CD4-positive, alpha-beta T cell (primary cell): ENCODE data around the gene ADARB2. TPM values are rescaled to one million over a fixed set of nuclear protein-coding genes. Genes with fewer than 3 reads are reported as not detected.

ENCODE experiments used
- ATAC-seq: fragments of 200-7000 bp; cut with Tn5 transposase; one replicate; pipeline ENCODE4 v1.10.0; 2022; ENCODE audit warnings: mild to moderate bottlenecking; ENCODE audit not compliant: poor library complexity
- CTCF ChIA-PET: fragments of 350-600 bp; sonication (Branson Sonifier 250); formaldehyde crosslinking; loops from one replicate; lab custom pipeline; 2021; ENCODE audit warnings: antibody characterized with exemption, inconsistent platforms; lab: Charles Lee
- POLR2A ChIA-PET: fragments of 350-600 bp; sonication (Branson Sonifier 250); formaldehyde crosslinking; loops from one replicate; lab custom pipeline; 2021; ENCODE audit warnings: antibody characterized with exemption, inconsistent platforms; lab: Charles Lee
- DNase-seq, 14 experiments: peaks; one replicate each; pipeline ENCODE4 v3.0.0-alpha.2; 2013 to 2020; ENCODE audit warnings: mixed read lengths in 2 of 14
- H3K27ac ChIP-seq, 2 donors: one replicate each; pipeline versions ENCODE4 v1.5.1 to v1.7.0; 2013; ENCODE audit warnings: low read length in 2 of 2, low read depth in 1 of 2, mild to moderate bottlenecking in 1 of 2
- H3K27me3 ChIP-seq, 2 experiments: 1 replicate in 1 of 2; 2 replicates in 1 of 2; pipeline versions ENCODE4 v1.6.1 to v1.7.0; 2013; ENCODE audit warnings: low read length in 2 of 2, control low read depth in 1 of 2, mild to moderate bottlenecking in 1 of 2, moderate library complexity in 1 of 2; ENCODE audit not compliant: insufficient read depth in 2 of 2, control insufficient read depth in 1 of 2
- H3K36me3 ChIP-seq: one replicate; pipeline ENCODE4 v1.6.1; 2013; ENCODE audit warnings: low read length, control low read depth; ENCODE audit not compliant: insufficient read depth
- H3K4me1 ChIP-seq: one replicate; pipeline ENCODE4 v1.6.1; 2013; ENCODE audit warnings: low read length, control low read depth; ENCODE audit not compliant: insufficient read depth
- H3K4me3 ChIP-seq: one replicate; pipeline ENCODE4 v1.5.1; 2013; ENCODE audit warnings: mild to moderate bottlenecking, low read length, moderate library complexity
- H3K9me3 ChIP-seq, 2 experiments: 1 replicate in 1 of 2; 2 replicates in 1 of 2; pipeline versions ENCODE4 v1.6.1 to v1.7.0; 2013; ENCODE audit warnings: low read length in 2 of 2, mild to moderate bottlenecking in 2 of 2, control low read depth in 1 of 2, moderate library complexity in 1 of 2; ENCODE audit not compliant: control insufficient read depth in 1 of 2, insufficient read depth in 1 of 2
- H3K27ac Mint-ChIP-seq: one replicate; pipeline ENCODE4 v1.8.0; 2020; ENCODE audit warnings: mixed read lengths
- H3K27me3 Mint-ChIP-seq: one replicate; pipeline ENCODE4 v1.8.0; 2021; ENCODE audit warnings: mixed read lengths
- H3K36me3 Mint-ChIP-seq: one replicate; pipeline ENCODE4 v1.8.0; 2021; ENCODE audit warnings: low read depth, mixed read lengths
- H3K4me1 Mint-ChIP-seq: one replicate; pipeline ENCODE4 v1.8.0; 2021; ENCODE audit warnings: low read depth, mixed read lengths
- H3K4me3 Mint-ChIP-seq: one replicate; pipeline ENCODE4 v1.8.0; 2020; ENCODE audit warnings: mild to moderate bottlenecking, mixed read lengths
- H3K9me3 Mint-ChIP-seq: one replicate; pipeline ENCODE4 v1.8.0; 2020; ENCODE audit warnings: mixed read lengths
- intact Hi-C, 2 experiments: fragments of 100-400 bp; cut with DNase I in 1 of 2; cut with micrococcal nuclease in 1 of 2; formaldehyde crosslinking; loops; one replicate each; pipeline versions ENCODE4 v1.15.1 to v1.9.0; 2023 to 2025; cut with DNase I, micrococcal nuclease
- total RNA-seq, 174 experiments: library from RNA in 2 of 174; stranded (reverse) in 2 of 174; gene quantifications; one replicate each; pipeline ENCODE4 v1.2.3 and lab custom pipeline; 2021 to 2026
- TF ChIP-seq, protein P1 (sequence below): fragments of 200-600 bp; IDR thresholded peaks from one replicate; pipeline ENCODE4 v1.8.0; 2022; ENCODE audit warnings: antibody characterized with exemption, mild to moderate bottlenecking

The ADARB2 gene
- total RNA-seq, 2 experiments from 2014 or later = 0.14 TPM; not detected in 1

DNA sequence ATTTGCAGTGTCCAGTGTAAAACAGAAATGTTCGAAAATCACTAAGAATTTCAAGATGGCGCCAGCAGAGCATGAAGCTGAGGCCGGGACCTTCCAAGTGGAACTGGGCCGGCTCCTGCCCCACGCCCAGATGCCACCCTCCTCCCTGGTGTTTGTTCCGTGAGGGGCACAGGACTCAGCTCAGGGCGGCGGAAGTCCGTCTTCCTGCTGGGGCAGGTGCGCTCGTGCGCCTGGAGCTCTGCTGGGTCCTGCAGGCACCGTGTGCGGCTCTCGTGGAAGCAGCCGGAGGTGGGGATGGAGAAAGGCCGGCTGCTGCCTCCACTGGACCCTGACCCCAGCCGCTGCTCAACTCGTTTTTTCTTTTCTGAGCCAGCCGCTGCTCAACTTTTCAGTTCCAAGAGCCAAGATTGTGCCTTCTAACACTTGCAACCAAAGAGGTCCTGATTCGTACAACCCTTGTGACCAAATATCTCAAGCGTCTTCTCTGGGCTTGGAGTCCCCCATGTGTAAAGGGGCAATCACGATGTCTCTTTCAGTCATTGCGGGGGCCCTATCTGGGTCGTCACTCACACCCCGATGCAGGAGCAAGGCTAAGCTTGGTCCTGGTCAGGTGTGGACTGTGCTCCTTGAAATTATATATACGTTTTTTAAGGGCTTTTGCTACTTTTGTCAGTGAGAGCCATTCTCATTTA is 334.4 kb downstream of the ADARB2 start:
- Mint-ChIP-seq H3K4me1 (no peaks in the 10 kb centered on the region), H3K4me3 (no peak overlapping the region), H3K27ac (no peak overlapping the region), H3K9me3 (no peaks in the 10 kb centered on the region), H3K36me3 (no peaks in the 10 kb centered on the region), H3K27me3 (peaks cover 15% of the 10 kb centered on the region)
- POLR2A ChIA-PET = no interaction called here
- no peaks in the 10 kb centered on the region for H3K4me1 ChIP-seq
- no peak for DNase-seq
- H3K36me3 ChIP-seq = no peaks in the 10 kb centered on the region
- H3K9me3 ChIP-seq = peaks cover 0 to 8% of the 10 kb centered on the region in 2 experiments
- no peaks in the 10 kb centered on the region for H3K27me3 ChIP-seq
- H3K4me3 ChIP-seq = no peak overlapping the region
- ATAC-seq = no peak
- CTCF ChIA-PET = no interaction called here
- TF ChIP-seq, protein P1, sequence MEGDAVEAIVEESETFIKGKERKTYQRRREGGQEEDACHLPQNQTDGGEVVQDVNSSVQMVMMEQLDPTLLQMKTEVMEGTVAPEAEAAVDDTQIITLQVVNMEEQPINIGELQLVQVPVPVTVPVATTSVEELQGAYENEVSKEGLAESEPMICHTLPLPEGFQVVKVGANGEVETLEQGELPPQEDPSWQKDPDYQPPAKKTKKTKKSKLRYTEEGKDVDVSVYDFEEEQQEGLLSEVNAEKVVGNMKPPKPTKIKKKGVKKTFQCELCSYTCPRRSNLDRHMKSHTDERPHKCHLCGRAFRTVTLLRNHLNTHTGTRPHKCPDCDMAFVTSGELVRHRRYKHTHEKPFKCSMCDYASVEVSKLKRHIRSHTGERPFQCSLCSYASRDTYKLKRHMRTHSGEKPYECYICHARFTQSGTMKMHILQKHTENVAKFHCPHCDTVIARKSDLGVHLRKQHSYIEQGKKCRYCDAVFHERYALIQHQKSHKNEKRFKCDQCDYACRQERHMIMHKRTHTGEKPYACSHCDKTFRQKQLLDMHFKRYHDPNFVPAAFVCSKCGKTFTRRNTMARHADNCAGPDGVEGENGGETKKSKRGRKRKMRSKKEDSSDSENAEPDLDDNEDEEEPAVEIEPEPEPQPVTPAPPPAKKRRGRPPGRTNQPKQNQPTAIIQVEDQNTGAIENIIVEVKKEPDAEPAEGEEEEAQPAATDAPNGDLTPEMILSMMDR = no peak
- intact Hi-C loops = no loop called here
- no peak overlapping the region for H3K27ac ChIP-seq

DNA sequence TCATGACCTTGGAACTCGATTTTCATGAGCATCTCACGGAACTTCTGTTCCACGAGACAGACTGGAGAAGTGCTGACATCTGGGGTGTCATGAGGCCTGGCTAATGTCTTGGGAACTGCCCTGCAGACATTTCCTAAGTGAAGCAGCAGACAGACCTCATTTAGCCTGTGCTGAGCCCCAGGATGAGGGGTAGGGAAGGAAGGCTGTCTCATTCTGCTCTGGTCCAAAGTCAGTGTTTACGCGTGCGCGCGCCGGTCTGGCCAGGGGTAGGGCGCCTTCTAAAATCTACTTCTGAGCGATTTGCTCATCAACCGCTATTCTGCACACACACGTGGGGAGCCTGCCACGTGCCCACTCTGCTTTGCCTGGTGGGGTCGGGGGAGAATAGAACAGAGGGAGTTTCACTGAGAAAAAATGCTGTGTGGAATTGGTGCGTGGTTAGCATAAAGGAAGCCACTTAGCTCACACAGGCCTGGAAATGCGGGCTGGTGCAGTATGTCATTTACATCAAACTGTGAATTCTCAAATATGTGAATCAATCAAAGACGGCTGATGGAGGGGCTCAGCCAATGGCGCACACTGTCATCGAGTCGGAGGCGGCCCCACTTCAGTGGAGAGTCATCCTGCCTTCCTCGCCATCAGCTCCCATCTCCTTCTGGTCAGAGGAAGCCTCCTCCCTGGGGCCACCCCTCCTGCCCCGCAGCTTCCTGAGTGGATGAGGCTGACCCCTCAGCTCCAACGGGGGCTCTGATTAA is 335.1 kb downstream of the ADARB2 start:
- Histone ChIP-seq H3K4me1 (no peaks in the 10 kb centered on the region), H3K36me3 (no peaks in the 10 kb centered on the region), H3K27me3 (no peaks in the 10 kb centered on the region), H3K9me3 (peaks cover 0 to 8% of the 10 kb centered on the region in 2 experiments), H3K27ac (no peak overlapping the region), H3K4me3 (no peak overlapping the region)
- CTCF ChIA-PET = no interaction called here
- Mint-ChIP-seq H3K36me3 (no peaks in the 10 kb centered on the region), H3K4me1 (no peaks in the 10 kb centered on the region), H3K27me3 (peaks cover 15% of the 10 kb centered on the region), H3K4me3 (no peak overlapping the region), H3K9me3 (no peaks in the 10 kb centered on the region), H3K27ac (no peak overlapping the region)
- intact Hi-C loops = no loop called here
- TF ChIP-seq, protein P1 = no peak
- POLR2A ChIA-PET = no interaction called here
- ATAC-seq = no peak
- no peak for DNase-seq

DNA sequence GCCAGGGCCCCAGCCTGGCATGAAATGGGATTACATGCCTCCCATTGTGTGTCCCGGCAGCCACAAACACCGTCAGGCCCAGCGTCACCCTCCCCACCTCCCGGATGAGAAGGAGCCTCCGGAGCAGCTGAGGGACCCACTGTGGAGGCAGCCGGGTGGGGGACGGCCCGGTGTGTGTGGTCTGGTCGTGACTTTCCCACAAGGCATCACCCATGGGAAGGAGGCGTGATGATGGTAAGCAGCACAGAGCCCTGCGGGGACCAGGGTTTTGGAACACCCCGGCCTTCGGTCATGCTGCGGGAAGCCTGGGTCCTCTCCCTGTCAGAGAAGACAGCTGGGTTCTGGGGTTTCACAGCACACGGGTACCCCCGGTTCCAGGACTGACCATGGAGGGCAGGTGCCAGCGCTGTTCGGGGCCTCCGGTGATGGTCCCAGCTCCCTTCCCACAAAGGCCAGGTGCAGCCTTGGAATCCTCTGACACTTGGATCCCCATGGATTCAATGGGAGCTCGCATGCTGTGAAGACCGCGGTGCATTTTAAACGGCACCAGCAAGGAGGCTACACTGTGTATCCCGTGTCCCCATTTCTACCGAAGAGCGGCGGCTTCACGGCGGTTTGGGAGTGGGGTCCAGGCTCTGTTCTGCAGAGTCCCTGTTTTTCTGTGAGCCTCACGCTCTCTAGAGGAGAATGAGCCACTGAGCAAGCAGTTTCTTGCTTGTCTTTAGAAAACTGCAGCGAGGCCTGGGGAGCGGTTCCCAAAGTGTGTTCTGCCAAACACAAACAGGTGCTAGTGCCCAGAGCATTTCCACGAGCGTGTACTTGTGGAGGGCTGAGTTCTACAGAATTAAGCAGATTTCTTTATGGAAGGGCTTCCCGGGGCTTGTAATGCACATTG is 336.0 kb downstream of the ADARB2 start:
- H3K9me3 Mint-ChIP-seq = no peaks in the 10 kb centered on the region
- H3K36me3 Mint-ChIP-seq = no peaks in the 10 kb centered on the region
- POLR2A ChIA-PET = no interaction called here
- CTCF ChIA-PET = no interaction called here
- H3K4me3 Mint-ChIP-seq = no peak overlapping the region
- Histone ChIP-seq H3K36me3 (no peaks in the 10 kb centered on the region), H3K27ac (no peak overlapping the region), H3K9me3 (peaks cover 0 to 8% of the 10 kb centered on the region in 2 experiments), H3K4me1 (no peaks in the 10 kb centered on the region), H3K27me3 (no peaks in the 10 kb centered on the region), H3K4me3 (no peak overlapping the region)
- intact Hi-C loops = no loop called here
- TF ChIP-seq, protein P1 = no peak
- H3K27ac Mint-ChIP-seq = no peak overlapping the region
- ATAC-seq (no peak), DNase-seq (no peak)
- H3K27me3 Mint-ChIP-seq = peaks cover 15% of the 10 kb centered on the region
- no peaks in the 10 kb centered on the region for H3K4me1 Mint-ChIP-seq
